ENCODE measurements around the gene PLCD1. TPM values are rescaled to one million over a fixed set of nuclear protein-coding genes. Genes with fewer than 3 reads are reported as not detected.
"Not testable (repeated sequence)": the region's sequence is repeated elsewhere in the genome, so short reads cannot be mapped to it uniquely, and the experiment has no call there.

The PLCD1 gene
- total and polyA plus RNA-seq, 8 donors, result 7.5 to 15.6 (median 10.1) TPM

DNA sequence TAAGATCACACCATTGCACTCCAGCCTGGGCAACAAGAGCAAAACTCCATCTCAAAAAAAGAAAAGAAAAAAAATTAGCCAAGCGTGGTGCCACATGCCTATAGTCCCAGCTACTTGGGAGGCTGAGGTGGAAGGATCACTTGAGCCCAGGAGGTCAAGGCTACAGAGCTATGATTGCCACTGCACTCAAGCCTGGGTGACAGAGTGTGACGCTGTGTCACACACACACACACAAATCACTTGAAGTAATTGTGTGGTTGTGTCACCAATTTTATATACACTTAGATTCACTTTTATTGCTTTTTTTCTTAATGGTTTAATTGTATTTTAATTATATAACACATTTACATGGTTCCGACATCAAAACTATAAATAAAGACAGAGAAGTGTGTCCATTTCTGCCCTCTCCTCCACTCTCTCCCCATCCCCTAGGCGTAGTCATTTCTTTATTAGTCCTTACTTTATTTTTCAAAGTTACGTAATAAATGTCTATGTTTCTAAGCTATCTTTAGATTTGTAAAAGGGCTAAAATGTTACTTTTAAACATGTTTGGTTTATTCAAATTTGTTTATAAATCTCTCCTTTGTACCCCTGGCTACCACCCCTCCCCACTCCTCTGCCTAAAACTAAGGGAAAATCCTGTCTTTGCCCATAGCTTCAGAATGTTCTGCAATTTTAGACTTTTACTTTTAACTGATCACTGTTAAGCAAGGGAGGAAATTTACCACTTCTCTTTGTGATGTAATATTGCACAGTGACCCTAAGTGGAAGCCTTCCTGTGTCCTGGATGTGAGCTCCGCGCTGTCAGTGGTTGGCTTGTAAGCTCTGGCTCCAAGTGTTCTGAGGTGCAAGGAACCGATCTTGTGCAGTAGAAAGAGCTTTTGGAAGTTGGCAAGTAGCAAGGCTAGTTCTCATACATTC lies 49.6 kb downstream of the PLCD1 start:
- no peak overlapping the region for H3K27ac ChIP-seq
- H3K4me1 ChIP-seq, result peaks cover 0 to 2% (median under 1%) of the 10 kb centered on the region in 3 donors
- intact Hi-C loops (cut with DNase I), result no loop called here
- H3K36me3 ChIP-seq, result peaks cover 0 to 6% (median 5%) of the 10 kb centered on the region in 3 donors
- FAIRE-seq (no peak), ATAC-seq (peak in 1 of 4 donors; percentile 24), DNase-seq (no peak)
- H3K4me3 ChIP-seq, result no peak overlapping the region
- TF ChIP-seq, protein P1, sequence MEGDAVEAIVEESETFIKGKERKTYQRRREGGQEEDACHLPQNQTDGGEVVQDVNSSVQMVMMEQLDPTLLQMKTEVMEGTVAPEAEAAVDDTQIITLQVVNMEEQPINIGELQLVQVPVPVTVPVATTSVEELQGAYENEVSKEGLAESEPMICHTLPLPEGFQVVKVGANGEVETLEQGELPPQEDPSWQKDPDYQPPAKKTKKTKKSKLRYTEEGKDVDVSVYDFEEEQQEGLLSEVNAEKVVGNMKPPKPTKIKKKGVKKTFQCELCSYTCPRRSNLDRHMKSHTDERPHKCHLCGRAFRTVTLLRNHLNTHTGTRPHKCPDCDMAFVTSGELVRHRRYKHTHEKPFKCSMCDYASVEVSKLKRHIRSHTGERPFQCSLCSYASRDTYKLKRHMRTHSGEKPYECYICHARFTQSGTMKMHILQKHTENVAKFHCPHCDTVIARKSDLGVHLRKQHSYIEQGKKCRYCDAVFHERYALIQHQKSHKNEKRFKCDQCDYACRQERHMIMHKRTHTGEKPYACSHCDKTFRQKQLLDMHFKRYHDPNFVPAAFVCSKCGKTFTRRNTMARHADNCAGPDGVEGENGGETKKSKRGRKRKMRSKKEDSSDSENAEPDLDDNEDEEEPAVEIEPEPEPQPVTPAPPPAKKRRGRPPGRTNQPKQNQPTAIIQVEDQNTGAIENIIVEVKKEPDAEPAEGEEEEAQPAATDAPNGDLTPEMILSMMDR (IDR thresholded peaks at IDR 0.05), result no peak
- WGBS, 2 donors, result 88 to 93% methylated on average over 8 of the region's 8 CpGs
- no peaks in the 10 kb centered on the region for H3K27me3 ChIP-seq
- no peaks in the 10 kb centered on the region for H3K9me3 ChIP-seq

DNA sequence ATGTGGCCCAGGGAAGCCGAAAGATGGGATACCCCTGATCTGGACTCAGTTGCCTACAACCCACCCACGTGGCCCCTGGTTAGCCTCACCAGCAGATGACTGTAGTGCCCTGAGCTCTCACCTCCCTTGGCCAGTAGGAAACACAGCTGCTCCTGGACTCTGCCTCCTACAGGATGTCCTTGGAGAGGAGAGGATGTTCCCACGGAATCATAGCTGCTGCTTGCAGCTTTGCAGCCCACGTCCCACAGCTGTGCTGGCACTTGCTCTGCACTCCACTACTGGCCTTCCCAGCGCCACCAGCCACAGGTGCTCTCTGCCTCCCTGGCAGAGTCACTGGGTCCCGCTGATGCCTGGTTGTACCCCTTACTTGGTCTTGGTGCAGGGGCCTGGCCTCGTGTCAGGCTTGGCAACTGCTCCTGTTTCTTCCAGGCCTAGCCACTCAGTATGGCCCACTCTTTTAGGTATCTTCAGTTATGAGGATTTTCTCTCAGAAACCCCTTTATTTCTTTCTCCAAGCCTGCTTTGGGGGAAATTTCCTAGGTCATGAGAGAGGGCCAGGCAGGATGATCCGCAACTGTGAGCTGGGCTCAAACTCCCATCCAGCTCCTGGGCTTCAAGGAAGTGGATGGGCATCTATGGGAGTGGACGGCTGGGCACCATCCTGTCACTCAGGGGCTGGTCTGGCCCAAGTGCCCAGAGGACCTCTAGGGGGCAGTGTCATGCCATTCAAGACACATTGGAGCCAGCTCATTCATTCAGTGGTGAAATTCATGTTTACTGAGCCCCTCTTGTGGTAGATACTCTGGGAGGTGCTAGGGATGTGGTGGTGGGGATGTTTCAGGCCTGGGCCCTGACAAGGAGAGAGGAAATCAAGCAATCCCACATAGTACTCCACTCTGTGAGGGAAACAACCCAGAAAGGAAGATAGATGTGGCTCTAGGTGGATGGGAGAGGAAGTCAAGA lies 55.0 kb downstream of the PLCD1 start:
- 48 to 49% methylated on average over 9 of the region's 9 CpGs for WGBS, 2 donors
- Histone ChIP-seq H3K9me3 (no peaks in the 10 kb centered on the region), H3K27ac (no peak overlapping the region), H3K36me3 (peaks cover 0 to 6% (median 0%) of the 10 kb centered on the region in 3 donors), H3K27me3 (no peaks in the 10 kb centered on the region), H3K4me1 (no peaks in the 10 kb centered on the region), H3K4me3 (no peak overlapping the region)
- TF ChIP-seq, protein P1 (IDR thresholded peaks at IDR 0.05), result peak; percentile 78 to 87 (median 82)
- intact Hi-C loops (cut with DNase I), result no loop called here
- no peak for FAIRE-seq
- DNase-seq, result peak; percentile 55 to 85 (median 76)
- ATAC-seq, result peak; percentile 92 to 98 (median 96)

DNA sequence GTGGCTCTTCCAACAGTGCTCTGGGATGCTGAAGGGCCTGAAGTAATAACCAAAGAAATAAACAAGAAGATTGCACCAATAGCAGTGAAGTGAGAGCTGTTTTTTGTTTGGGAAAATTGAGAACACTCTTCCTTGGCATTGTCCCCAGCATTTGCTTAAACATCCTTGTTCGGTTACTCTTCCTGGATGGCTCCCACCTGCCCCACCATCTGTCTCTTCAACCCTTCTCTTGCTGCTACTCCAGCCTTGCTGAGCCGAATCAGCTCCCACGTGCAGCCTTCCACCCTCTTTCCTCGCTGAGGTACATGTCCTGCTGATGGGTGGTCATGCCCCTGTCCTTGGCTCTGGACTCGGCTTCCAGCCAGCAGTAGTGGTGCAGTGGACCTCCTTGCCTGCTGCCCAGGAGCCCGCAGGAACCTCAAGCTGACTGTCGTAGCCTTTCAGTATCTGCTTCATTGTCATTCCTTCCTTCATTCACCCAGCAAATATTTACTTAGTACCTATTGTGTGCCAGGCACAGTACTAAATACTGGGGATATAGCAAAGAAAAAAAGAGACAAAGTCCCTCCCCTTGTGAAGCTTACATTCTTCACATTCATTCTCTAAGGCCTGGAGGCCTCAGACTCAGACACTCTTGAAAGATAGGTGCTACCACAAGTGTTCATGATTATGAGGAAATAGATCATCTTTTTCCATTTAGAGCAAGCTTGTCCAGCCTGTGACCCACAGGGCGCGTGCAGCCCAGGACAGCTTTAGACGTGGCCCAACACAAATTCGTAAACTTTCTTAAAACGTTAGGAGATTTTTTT lies 56.0 kb downstream of the PLCD1 start:
- TF ChIP-seq, protein P1 (IDR thresholded peaks at IDR 0.05), result no peak
- Histone ChIP-seq H3K27me3 (no peaks in the 10 kb centered on the region), H3K9me3 (no peaks in the 10 kb centered on the region), H3K4me3 (no peak overlapping the region), H3K27ac (no peak overlapping the region), H3K4me1 (no peaks in the 10 kb centered on the region), H3K36me3 (peaks cover 0 to 6% (median 0%) of the 10 kb centered on the region in 3 donors)
- ATAC-seq (no peak), DNase-seq (no peak), FAIRE-seq (no peak)
- 64 to 76% methylated on average over 12 of the region's 12 CpGs for WGBS, 2 donors
- intact Hi-C loops (cut with DNase I), result no loop called here

DNA sequence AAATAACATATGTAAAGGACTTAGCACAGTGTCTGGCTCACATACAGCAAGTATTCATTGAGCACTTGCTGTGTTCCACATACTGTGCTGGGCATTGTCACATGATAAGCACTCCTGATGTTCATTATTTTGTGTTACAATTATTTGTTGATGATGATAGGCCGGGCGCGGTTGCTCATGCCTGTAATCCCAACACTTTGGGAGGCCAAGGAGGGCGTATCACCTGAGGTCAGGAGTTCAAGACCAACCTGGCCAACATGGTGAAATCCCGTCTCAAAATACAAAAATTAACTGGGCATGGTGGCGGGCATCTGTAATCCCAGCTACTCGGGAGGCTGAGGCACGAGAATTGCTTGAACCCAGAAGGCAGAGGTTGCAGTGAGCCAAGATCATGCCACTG lies 57.4 kb downstream of the PLCD1 start:
- H3K36me3 ChIP-seq; FAIRE-seq; H3K27ac ChIP-seq; H3K4me3 ChIP-seq; H3K9me3 ChIP-seq; H3K27me3 ChIP-seq; H3K4me1 ChIP-seq; DNase-seq; ATAC-seq; intact Hi-C loops (cut with DNase I): not testable (repeated sequence)
- 82 to 85% methylated on average over 8 of the region's 8 CpGs for WGBS, 2 donors
